Dermis lymphatic vessel endothelial cell (primary cell): Measurements from ENCODE around the gene SHD. TPM values are rescaled to one million over a fixed set of nuclear protein-coding genes. Genes with fewer than 3 reads are reported as not detected.

Experiments
- total RNA-seq: library from RNA; depleted of rRNA; stranded (reverse); fragments of >200 nt; gene quantifications from 2 replicates; pipeline ENCODE4 v1.2.1, GENCODE V29; 2014

SHD gene, protein sequence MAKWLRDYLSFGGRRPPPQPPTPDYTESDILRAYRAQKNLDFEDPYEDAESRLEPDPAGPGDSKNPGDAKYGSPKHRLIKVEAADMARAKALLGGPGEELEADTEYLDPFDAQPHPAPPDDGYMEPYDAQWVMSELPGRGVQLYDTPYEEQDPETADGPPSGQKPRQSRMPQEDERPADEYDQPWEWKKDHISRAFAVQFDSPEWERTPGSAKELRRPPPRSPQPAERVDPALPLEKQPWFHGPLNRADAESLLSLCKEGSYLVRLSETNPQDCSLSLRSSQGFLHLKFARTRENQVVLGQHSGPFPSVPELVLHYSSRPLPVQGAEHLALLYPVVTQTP
- total RNA-seq = not detected in 2 replicates

DNA sequence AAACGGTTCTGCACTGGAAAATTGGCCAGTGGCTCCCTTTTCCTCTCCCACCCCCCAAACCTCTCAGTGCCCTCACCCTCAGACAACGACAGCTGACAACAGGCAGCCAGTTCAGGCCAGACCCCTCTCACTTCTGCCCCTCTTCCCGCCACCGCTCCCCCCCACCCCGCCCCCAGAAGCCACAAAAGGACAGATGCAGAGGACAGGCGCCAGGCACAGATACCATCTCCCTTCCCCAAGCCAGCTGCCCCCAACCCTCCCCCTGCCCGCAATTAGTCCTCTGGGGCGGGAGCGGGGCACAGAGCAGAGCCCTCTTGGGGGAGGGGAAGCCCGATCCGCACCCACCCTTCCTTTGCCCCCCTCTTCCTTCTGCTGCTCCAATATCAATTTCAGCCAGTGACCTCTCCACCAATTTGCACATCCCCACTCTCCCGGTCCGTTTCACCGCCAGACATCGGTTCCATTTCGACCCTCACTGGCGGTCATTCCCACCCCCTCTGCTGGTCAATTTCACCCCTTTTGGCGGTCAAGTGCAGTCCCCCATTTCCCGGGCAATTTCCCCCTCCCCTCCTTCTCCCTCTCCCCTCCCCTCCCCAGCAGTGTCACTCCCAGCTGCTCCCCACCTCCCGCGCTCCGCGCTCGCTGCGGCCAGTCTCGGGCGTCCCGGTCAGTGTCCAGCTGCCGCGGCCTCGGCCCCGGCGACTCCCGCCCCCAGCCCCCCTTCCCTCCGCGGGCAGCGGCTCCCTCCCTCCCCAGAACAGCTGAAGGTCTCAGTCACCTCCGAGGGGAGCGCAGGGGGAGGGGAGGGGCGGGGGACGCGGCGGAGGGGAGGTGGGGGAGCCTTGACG, at the start of gene SHD:
Gene SHD, plus strand, starts transcription at position 848 of the 848 bp plus-strand sequence. CDS start 798 bp downstream, outside the sequence.

DNA sequence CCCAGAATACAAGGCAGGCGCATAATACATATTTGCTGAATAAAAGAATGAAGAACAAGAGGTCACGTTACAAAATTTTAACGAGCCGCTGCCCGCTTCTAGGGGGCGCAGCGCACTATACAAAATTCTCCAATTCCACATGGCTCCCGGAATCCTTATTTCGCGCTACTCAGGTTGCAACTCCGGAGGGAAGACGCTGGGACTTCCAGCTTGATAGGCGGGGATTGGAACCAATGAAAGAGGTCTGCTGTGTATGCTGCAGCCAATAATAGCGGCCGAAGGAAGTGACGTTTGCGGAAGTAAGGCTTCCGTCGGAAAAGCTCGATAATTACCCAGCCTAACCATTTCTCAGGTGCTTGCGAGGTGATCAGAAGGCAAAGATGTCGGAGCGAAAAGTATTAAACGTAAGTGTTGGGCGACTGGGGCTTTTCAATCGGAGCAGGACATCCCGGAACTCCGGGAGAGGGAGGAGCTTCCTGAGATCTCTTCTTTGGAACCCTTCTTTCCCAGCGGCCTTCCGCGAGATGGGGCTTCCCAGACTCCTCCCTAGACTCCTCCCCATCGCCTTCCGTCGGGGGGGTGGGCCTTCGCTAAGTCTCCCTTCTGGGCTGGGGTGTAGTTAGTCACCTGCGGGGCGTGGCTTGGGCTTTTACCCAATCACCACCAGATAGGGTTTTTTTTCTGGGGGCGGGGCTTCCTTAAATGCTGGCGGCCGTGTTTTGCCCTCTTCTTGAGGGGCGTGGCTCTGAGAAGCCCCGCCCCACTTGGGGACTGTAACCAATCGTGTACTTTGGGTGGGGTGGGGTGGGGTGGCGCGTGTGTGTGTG, 32.1 kb upstream of the SHD start, which contains the start of gene YJU2:
Gene YJU2, plus strand, starts transcription at position 314 of the 827 bp plus-strand sequence. Its CDS starts 67 bp downstream, at position 381.

GRCh38 chr19:4302243-4302640, 23.2 kb downstream of the SHD start, which contains the start of gene TMIGD2:
TSS of gene TMIGD2 (minus strand) at chr19:4302389. CDS start at chr19:4302385, 4 bp downstream.

DNA sequence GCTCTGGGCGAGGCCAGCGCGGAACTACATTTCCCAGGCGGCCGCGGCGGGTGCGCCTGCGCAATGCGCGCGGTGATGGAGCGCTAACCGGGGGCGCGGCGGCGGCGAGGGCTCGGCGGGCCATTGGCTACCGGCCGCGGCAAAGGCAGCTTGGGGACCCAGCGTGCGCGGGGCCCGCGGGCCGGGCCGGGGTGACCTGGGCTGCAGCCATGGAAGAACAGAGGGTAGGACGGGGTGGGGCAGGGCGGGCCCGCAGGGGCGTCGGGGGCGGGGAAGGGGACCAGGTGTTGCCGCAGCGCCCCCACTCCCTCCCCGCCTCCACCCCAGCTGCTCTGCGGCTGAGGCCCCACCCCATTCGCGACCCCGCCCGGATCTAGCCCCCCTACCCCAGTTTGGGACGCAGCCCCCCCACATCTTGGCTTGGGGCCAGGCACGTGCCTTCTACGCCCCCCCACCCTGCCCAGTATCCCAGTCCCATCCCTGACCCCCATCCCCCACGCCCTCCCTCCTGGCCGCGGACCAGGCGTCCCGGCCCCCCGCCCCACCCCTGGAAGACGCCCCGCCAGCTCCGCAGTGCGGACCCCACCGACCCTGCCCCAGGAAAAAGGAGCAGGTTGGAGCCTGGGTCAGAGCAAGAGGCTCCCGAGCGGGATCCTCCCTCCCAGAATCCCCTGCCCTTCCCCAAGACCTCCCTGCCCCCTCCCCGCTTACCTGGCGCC, 25.6 kb downstream of the SHD start, which contains the start of gene FSD1:
Gene FSD1, plus strand, starts transcription at position 61 of the 719 bp plus-strand sequence. Its CDS starts 149 bp downstream, at position 210.

GRCh38 chr19:4338441-4339355, 59.6 kb downstream of the SHD start, which contains the start of gene STAP2:
TSS of gene STAP2 (minus strand) at chr19:4338827. CDS start at chr19:4338753, 74 bp downstream.

Other genes with a start within 250 kb of the SHD start
- gene ZBTB7A, start 212.4 kb upstream of the SHD start, total RNA-seq = 9.1 and 10.3 TPM in 2 replicates
- gene MAP2K2, start 155.1 kb upstream of the SHD start, total RNA-seq = 114 and 121 TPM in 2 replicates
- not detected in 2 replicates for gene CREB3L3, start 125.6 kb upstream of the SHD start, total RNA-seq
- 6.1 and 9.0 TPM in 2 replicates for gene SIRT6, start 96.7 kb upstream of the SHD start, total RNA-seq
- gene ANKRD24, start 96.6 kb upstream of the SHD start, total RNA-seq = 0.11 and 0.17 TPM in 2 replicates
- gene EBI3, start 49.7 kb upstream of the SHD start, total RNA-seq = 0.09 and 0.54 TPM in 2 replicates
- 17.4 and 17.6 TPM in 2 replicates for gene YJU2, start 32.2 kb upstream of the SHD start, total RNA-seq
- gene TMIGD2, start 23.1 kb downstream of the SHD start, total RNA-seq = not detected in 2 replicates
- gene FSD1, start 25.3 kb downstream of the SHD start, total RNA-seq = 2.4 and 2.6 TPM in 2 replicates
- gene STAP2, start 59.6 kb downstream of the SHD start, total RNA-seq = 32.1 and 36.4 TPM in 2 replicates
- gene MPND, start 64.3 kb downstream of the SHD start, total RNA-seq = 5.8 and 8.9 TPM in 2 replicates
- 41.2 and 83.9 TPM in 2 replicates for gene SH3GL1, start 121.3 kb downstream of the SHD start, total RNA-seq
- 3.4 and 3.7 TPM in 2 replicates for gene CHAF1A, start 123.4 kb downstream of the SHD start, total RNA-seq
- gene UBXN6, start 178.5 kb downstream of the SHD start, total RNA-seq = 75.3 and 97.5 TPM in 2 replicates
- 43.0 and 45.8 TPM in 2 replicates for gene HDGFL2, start 193.0 kb downstream of the SHD start, total RNA-seq
- gene PLIN4, start 239.2 kb downstream of the SHD start, total RNA-seq = 1.1 and 1.5 TPM in 2 replicates